ENCODE measurements around the gene SIGMAR1.

The SIGMAR1 gene

DNA sequence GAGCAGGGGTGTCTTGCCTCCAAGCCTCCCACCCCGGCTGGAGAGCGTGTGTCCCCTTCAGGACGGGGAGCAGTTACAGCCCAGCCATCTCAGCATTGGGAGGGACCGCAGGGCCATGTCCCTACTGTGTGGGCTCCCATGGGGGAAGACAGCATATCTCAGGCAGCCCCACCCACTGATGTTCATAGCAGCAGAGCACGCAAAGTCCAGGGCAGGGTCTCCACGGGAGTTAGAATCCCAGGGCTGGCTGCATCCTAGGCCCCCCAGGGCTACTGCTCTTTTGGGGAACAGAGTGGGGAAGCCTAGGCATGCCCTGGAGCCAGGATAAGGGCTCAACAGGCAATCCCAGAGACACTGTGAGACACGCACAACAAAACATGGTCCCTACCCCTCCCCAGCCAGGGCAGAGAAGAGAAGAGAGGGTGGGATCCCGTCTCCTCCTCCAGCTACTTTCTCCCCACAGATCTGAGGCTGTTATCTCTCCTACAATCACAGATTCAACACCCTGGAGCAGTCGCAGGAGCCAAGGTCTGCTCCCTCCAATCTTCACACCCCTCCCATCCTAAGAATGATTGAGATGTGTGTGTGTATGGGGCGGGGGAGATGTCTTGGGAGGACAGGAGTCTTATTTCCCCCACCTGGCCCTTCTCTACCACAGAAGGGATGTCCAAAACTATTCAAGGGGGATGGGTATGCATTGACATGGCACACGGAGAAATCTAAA is 51.5 kb downstream of the SIGMAR1 start:
- H3K4me3 ChIP-seq (ENCODE audit: low read length): no peak overlapping the region
- DNase-seq (ENCODE audit: low read depth): no peak
- TF ChIP-seq, protein P1, sequence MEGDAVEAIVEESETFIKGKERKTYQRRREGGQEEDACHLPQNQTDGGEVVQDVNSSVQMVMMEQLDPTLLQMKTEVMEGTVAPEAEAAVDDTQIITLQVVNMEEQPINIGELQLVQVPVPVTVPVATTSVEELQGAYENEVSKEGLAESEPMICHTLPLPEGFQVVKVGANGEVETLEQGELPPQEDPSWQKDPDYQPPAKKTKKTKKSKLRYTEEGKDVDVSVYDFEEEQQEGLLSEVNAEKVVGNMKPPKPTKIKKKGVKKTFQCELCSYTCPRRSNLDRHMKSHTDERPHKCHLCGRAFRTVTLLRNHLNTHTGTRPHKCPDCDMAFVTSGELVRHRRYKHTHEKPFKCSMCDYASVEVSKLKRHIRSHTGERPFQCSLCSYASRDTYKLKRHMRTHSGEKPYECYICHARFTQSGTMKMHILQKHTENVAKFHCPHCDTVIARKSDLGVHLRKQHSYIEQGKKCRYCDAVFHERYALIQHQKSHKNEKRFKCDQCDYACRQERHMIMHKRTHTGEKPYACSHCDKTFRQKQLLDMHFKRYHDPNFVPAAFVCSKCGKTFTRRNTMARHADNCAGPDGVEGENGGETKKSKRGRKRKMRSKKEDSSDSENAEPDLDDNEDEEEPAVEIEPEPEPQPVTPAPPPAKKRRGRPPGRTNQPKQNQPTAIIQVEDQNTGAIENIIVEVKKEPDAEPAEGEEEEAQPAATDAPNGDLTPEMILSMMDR (conservative IDR thresholded peaks at IDR 0.05; ENCODE audit: low read length): no peak

DNA sequence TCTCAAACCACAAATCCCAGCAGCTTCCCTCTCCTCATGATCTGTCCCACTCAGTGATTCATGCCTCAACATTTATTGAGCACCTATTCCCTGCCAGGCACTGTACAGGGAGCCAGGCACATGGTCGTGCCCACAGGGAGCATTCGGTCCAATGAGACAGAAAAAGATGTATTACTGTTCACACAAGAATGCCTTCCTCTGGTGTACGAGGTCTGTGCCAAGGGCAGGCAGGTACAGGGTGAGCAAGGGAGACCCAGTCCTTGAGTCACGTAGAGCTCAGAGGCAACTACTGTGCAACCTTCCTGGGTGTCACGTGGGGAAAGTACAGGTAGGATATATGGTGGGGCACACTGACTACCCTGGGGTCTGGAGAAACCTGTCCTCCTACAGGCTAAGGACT is 52.6 kb downstream of the SIGMAR1 start:
- TF ChIP-seq, protein P1 (conservative IDR thresholded peaks at IDR 0.05; ENCODE audit: low read length): no peak
- H3K4me3 ChIP-seq (ENCODE audit: low read length): no peak overlapping the region
- DNase-seq (ENCODE audit: low read depth): no peak
